HepG2 (cell line): ENCODE measurements around the gene TBL2. TPM values are rescaled to one million over a fixed set of nuclear protein-coding genes. Genes with fewer than 3 reads are reported as not detected.
A peak's percentile ranks its signal among the peaks of the same experiment; 100 is the strongest.

Source experiments
- BHLHE40 ChIP-seq: IDR thresholded peaks from 2 replicates; pipeline ENCODE4 v1.6.1; 2011; ENCODE audit warnings: low read length, improper control_type of control experiment
- FLYWCH1 ChIP-seq: sonication (generic); formaldehyde crosslinking; IDR thresholded peaks from 2 replicates; pipeline ENCODE4 v1.8.1; 2023; ENCODE audit warnings: mild to moderate bottlenecking, missing genetic modification reagents
- GATAD2A ChIP-seq: IDR thresholded peaks from 2 replicates; pipeline ENCODE4 v1.6.1; 2016
- GFI1 ChIP-seq: sonication (generic); formaldehyde crosslinking; IDR thresholded peaks from 2 replicates; pipeline ENCODE4 v1.5.0; 2020; ENCODE audit warnings: missing genetic modification reagents, mild to moderate bottlenecking, borderline replicate concordance
- HDAC1 ChIP-seq: sonication (generic); formaldehyde crosslinking; IDR thresholded peaks from 2 replicates; pipeline ENCODE4 v1.5.1; 2020; ENCODE audit warnings: mild to moderate bottlenecking, missing genetic modification reagents
- HNRNPL ChIP-seq: fragments of 200-400 bp; formaldehyde crosslinking; IDR thresholded peaks from 2 replicates; pipeline ENCODE4 v1.6.1; 2017; ENCODE audit warnings: mild to moderate bottlenecking, low read depth, low read length
- MAF1 ChIP-seq: sonication (generic); formaldehyde crosslinking; IDR thresholded peaks from 2 replicates; pipeline ENCODE4 v1.5.0; 2020; ENCODE audit warnings: missing genetic modification reagents, borderline replicate concordance
- PHF21A ChIP-seq: sonication (generic); formaldehyde crosslinking; IDR thresholded peaks from 2 replicates; pipeline ENCODE4 v1.5.0; 2020; ENCODE audit warnings: mild to moderate bottlenecking, missing genetic modification reagents
- SIX1 ChIP-seq: sonication (generic); formaldehyde crosslinking; IDR thresholded peaks from 2 replicates; pipeline ENCODE4 v1.4.0; 2020; ENCODE audit warnings: missing genetic modification reagents, borderline replicate concordance
- SMARCE1 ChIP-seq: fragments of 450-650 bp; IDR thresholded peaks from 2 replicates; pipeline ENCODE4 v1.6.1; 2017; ENCODE audit warnings: borderline replicate concordance
- SOX6 ChIP-seq, 2 experiments: fragments of 450-650 bp in 1 of 2; sonication (generic) in 1 of 2; formaldehyde crosslinking in 1 of 2; IDR thresholded peaks; 2 replicates each; pipeline versions ENCODE4 v1.4.0 to v1.6.1; 2017 to 2020; ENCODE audit warnings: antibody characterized with exemption in 1 of 2, mild to moderate bottlenecking in 1 of 2, missing genetic modification reagents in 1 of 2
- SP2 ChIP-seq: sonication (generic); formaldehyde crosslinking; IDR thresholded peaks from 2 replicates; pipeline ENCODE4 v1.5.1; 2020; ENCODE audit warnings: mild to moderate bottlenecking, missing genetic modification reagents
- U2AF2 ChIP-seq: fragments of 200-400 bp; formaldehyde crosslinking; IDR thresholded peaks from 2 replicates; pipeline ENCODE4 v1.6.1; 2017; ENCODE audit warnings: low read depth, mild to moderate bottlenecking, low read length
- ZNF563 ChIP-seq: sonication (generic); formaldehyde crosslinking; IDR thresholded peaks from 2 replicates; pipeline ENCODE4 v1.8.0; 2022; ENCODE audit warnings: mild to moderate bottlenecking, moderate library complexity, missing genetic modification reagents
- ZNF746 ChIP-seq: sonication (generic); formaldehyde crosslinking; IDR thresholded peaks from 2 replicates; pipeline ENCODE4 v1.8.0; 2022; ENCODE audit warnings: mild to moderate bottlenecking, missing genetic modification reagents
- ZNF75D ChIP-seq: sonication (generic); formaldehyde crosslinking; IDR thresholded peaks from 2 replicates; pipeline ENCODE4 v1.8.1; 2023; ENCODE audit warnings: missing genetic modification reagents, mild to moderate bottlenecking, borderline replicate concordance
- polyA plus RNA-seq, 8 experiments: library from polyadenylated mRNA; depleted of rRNA in 3 of 8; stranded (reverse) in 7 of 8; unstranded in 1 of 8; fragments of >200 nt; fragmentation: Illumina TruSeq in 4 of 8; extraction: Trizol in 4 of 8; gene quantifications; 2 replicates each; pipeline versions ENCODE4 v1.2.1 to v1.2.3, GENCODE V29; 2011 to 2016; ENCODE audit warnings: low read depth in 4 of 8, missing spikeins in 1 of 8, mixed read lengths in 1 of 8; ENCODE audit not compliant: insufficient read depth in 1 of 8
- total RNA-seq, 5 experiments: library from RNA; depleted of rRNA; stranded (reverse); fragments of >200 nt; fragmentation: Illumina TruSeq; extraction: Trizol; gene quantifications; 2 replicates each; pipeline ENCODE4 v1.2.3, GENCODE V29; 2016; ENCODE audit warnings: low read depth in 1 of 5
- TF ChIP-seq, protein P1 (sequence below): sonication (generic); formaldehyde crosslinking; IDR thresholded peaks from 2 replicates; pipeline ENCODE4 v1.8.1; 2023; ENCODE audit warnings: mild to moderate bottlenecking, missing genetic modification reagents
- TF ChIP-seq, protein P2 (sequence below): sonication (generic); formaldehyde crosslinking; IDR thresholded peaks from 2 replicates; pipeline ENCODE4 v1.4.0; 2020; ENCODE audit warnings: missing genetic modification reagents, borderline replicate concordance
- TF ChIP-seq, protein P3 (sequence below): sonication (generic); formaldehyde crosslinking; IDR thresholded peaks from 2 replicates; pipeline ENCODE4 v1.5.0; 2020; ENCODE audit warnings: mild to moderate bottlenecking, missing genetic modification reagents, moderate library complexity
- TF ChIP-seq, protein P4 (sequence below): sonication (generic); formaldehyde crosslinking; IDR thresholded peaks from 2 replicates; pipeline ENCODE4 v1.8.0; 2022; ENCODE audit warnings: mild to moderate bottlenecking, missing genetic modification reagents

The TBL2 gene
- total and polyA plus RNA-seq, 2 of the 13 experiments (the other 11 are each of a cell fraction or from before 2014, with no cell fraction given), result 43.4 to 47.2 TPM

DNA sequence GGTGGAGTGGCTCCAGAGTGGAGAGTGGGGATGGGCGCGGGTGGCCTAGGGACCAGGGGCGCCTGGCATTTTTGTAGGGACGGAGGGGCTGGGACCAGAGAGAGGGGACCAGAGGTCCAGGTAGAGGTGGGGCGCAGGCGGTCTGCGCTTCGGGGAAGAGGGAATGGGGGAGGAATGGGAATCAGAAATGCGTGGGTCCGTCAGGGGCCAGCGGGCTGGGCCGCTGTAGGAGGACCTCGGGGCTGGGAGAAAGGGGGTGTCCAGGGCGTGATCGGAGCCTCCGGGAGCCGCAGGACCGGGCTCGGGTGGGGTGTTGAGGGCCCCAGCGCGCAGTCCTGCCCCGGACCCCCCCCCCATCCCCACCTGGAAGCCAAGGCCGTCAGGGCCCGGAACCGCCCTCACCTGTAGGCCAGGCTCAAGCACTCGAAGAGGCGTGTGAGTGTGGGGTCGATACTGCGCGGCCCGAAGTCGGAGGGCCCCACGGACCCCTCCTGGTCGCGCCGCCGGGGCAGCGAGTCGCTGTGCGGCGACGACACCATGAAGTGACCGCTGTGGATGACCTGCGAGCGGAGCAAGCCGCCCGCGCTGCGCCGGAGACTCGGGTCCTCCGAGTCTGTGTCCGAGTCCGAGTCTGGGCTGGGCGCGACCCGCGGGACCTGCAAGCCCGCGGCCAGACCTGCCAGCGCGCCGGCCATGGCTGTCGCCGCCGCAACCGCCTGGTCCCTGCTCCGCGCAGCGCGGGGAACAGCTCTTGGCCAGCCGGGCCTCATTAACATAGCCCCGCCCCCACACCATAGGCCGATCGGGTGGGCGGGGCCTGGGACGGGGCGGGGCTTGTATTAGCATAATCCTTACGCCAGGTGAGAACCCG lies 45.7 kb upstream of the TBL2 start, which contains the start of gene MLXIPL (continued):
- TF ChIP-seq, protein P1, sequence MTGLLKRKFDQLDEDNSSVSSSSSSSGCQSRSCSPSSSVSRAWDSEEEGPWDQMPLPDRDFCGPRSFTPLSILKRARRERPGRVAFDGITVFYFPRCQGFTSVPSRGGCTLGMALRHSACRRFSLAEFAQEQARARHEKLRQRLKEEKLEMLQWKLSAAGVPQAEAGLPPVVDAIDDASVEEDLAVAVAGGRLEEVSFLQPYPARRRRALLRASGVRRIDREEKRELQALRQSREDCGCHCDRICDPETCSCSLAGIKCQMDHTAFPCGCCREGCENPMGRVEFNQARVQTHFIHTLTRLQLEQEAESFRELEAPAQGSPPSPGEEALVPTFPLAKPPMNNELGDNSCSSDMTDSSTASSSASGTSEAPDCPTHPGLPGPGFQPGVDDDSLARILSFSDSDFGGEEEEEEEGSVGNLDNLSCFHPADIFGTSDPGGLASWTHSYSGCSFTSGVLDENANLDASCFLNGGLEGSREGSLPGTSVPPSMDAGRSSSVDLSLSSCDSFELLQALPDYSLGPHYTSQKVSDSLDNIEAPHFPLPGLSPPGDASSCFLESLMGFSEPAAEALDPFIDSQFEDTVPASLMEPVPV (CRISPR knock-in tag), result no peak; the same call in 1 of the 2 replicates
- no peak for TF ChIP-seq MAF1
- peak; percentile 72 for TF ChIP-seq HDAC1
- TF ChIP-seq BHLHE40, result no peak
- TF ChIP-seq, protein P2, sequence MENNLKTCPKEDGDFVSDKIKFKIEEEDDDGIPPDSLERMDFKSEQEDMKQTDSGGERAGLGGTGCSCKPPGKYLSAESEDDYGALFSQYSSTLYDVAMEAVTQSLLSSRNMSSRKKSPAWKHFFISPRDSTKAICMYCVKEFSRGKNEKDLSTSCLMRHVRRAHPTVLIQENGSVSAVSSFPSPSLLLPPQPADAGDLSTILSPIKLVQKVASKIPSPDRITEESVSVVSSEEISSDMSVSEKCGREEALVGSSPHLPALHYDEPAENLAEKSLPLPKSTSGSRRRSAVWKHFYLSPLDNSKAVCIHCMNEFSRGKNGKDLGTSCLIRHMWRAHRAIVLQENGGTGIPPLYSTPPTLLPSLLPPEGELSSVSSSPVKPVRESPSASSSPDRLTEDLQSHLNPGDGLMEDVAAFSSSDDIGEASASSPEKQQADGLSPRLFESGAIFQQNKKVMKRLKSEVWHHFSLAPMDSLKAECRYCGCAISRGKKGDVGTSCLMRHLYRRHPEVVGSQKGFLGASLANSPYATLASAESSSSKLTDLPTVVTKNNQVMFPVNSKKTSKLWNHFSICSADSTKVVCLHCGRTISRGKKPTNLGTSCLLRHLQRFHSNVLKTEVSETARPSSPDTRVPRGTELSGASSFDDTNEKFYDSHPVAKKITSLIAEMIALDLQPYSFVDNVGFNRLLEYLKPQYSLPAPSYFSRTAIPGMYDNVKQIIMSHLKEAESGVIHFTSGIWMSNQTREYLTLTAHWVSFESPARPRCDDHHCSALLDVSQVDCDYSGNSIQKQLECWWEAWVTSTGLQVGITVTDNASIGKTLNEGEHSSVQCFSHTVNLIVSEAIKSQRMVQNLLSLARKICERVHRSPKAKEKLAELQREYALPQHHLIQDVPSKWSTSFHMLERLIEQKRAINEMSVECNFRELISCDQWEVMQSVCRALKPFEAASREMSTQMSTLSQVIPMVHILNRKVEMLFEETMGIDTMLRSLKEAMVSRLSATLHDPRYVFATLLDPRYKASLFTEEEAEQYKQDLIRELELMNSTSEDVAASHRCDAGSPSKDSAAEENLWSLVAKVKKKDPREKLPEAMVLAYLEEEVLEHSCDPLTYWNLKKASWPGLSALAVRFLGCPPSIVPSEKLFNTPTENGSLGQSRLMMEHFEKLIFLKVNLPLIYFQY (CRISPR knock-in tag), result no peak
- no peak for TF ChIP-seq SOX6 (IDR thresholded peaks at IDR 0.05)
- TF ChIP-seq SOX6 (CRISPR knock-in tag; IDR thresholded peaks at IDR 0.05), result no peak
- TF ChIP-seq SMARCE1, result no peak
- no peak for TF ChIP-seq FLYWCH1 (CRISPR knock-in tag)
- no peak for TF ChIP-seq U2AF2
- no peak for TF ChIP-seq ZNF746 (CRISPR knock-in tag)
- TF ChIP-seq ZNF563 (CRISPR knock-in tag), result peak; percentile 57; the same call in 1 of the 2 replicates
- TF ChIP-seq SP2 (CRISPR knock-in tag), result no peak
- TF ChIP-seq HNRNPL, result peak; percentile 25; the same call in 1 of the 2 replicates
- TF ChIP-seq GATAD2A (CRISPR knock-in tag), result no peak
- TF ChIP-seq ZNF75D (CRISPR knock-in tag), result no peak
- TF ChIP-seq GFI1 (CRISPR knock-in tag), result no peak
- TF ChIP-seq, protein P3, sequence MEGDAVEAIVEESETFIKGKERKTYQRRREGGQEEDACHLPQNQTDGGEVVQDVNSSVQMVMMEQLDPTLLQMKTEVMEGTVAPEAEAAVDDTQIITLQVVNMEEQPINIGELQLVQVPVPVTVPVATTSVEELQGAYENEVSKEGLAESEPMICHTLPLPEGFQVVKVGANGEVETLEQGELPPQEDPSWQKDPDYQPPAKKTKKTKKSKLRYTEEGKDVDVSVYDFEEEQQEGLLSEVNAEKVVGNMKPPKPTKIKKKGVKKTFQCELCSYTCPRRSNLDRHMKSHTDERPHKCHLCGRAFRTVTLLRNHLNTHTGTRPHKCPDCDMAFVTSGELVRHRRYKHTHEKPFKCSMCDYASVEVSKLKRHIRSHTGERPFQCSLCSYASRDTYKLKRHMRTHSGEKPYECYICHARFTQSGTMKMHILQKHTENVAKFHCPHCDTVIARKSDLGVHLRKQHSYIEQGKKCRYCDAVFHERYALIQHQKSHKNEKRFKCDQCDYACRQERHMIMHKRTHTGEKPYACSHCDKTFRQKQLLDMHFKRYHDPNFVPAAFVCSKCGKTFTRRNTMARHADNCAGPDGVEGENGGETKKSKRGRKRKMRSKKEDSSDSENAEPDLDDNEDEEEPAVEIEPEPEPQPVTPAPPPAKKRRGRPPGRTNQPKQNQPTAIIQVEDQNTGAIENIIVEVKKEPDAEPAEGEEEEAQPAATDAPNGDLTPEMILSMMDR (CRISPR knock-in tag), result no peak
- TF ChIP-seq, protein P4, sequence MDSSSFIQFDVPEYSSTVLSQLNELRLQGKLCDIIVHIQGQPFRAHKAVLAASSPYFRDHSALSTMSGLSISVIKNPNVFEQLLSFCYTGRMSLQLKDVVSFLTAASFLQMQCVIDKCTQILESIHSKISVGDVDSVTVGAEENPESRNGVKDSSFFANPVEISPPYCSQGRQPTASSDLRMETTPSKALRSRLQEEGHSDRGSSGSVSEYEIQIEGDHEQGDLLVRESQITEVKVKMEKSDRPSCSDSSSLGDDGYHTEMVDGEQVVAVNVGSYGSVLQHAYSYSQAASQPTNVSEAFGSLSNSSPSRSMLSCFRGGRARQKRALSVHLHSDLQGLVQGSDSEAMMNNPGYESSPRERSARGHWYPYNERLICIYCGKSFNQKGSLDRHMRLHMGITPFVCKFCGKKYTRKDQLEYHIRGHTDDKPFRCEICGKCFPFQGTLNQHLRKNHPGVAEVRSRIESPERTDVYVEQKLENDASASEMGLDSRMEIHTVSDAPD (CRISPR knock-in tag), result no peak
- TF ChIP-seq SIX1, result 0 out of 2 replicates have a peak, but pooled peaks have one; percentile 21
- no peak for TF ChIP-seq PHF21A
